LoVo (cell line): ENCODE results near the gene EIF2B2.

Experiments used
- DNase-seq: peaks from one replicate; pipeline ENCODE4 v3.0.0-alpha.2; 2016; ENCODE audit warnings: low spot score

EIF2B2 gene

GRCh38 chr14:75002392-75003249, at the start of gene EIF2B2:
Gene EIF2B2, plus strand, starts transcription at chr14:75002921. Its CDS starts 70 bp downstream, at chr14:75002991.
- DNase-seq, result peak; percentile 95

DNA sequence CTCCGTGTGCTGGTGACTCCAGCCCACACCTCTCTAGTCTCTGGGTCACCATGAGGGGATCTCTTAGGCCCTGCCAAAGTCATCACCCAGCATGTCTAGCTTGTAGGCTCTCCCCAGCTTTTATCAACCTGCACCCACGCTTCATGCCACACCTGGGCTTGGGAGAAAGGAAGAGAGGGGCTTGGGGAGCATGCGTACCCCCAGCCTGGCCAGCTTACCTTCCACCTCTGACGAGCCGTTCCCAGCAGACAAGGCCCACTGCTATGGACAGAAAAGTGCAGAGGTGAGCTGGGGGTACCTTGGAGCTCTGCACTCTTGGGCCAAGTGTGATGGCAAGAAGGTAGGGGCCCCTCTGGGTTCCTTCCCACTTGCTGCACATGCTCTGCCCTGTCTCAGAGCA, 49.0 kb upstream of the EIF2B2 start:
- no peak for DNase-seq

DNA sequence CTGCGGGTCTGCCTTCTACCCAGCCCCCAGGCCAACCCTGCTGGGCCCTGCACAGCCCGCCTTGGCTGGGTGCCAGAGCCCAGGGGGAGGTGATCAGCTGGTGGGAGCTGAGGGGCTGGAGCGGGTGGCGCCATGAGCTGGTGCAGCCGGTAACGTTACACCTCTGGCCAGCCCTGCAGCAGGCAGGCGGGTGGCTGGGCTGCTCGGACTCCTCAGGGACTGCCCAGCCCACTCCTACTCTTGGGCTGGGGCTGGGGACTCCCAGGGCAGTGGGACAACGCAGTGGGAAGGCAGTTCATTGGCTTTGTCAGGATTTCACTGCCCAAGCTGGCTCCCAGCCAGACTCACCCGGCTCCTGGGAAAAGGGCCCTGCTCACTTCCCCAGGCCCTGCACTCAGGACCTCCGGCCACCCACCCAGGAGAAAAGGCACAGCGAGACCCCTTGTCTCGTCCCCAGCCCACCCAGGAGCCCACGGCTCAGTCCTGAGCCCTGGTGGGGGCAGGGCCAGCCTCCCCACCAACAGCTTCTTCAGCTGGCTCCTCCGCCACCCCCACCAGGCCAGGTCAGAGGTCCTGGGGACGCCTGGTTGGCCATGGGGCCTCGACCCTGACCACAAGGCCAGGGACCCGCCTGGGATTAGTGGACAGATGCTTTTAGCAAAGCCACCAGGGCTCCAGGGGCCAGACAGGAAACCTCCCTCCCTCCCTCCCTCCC, 48.3 kb upstream of the EIF2B2 start:
- DNase-seq, result no peak

DNA sequence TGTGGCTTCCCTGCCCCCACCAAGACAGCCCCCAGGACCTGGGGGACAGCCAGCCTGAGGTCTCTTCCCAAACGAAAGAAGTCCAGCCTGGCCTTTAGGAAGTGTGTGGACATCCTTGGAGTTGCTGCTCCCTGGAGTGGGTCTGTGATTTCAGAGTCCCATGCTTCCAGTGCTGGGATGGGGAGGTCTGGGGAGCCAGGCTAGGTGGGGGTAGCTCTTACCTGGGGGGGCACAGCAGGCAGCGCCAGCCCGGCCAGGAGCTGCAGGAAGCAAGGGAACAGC, 47.8 kb upstream of the EIF2B2 start:
- DNase-seq, result no peak

GRCh38 chr14:74955229-74956026, 47.3 kb upstream of the EIF2B2 start, which contains the start of gene PGF:
Gene PGF, minus strand, starts transcription at chr14:74955597. Its CDS starts 355 bp downstream, at chr14:74955242.
- peak; percentile 78 for DNase-seq

GRCh38 chr14:74956027-74956279, 46.8 kb upstream of the EIF2B2 start:
- DNase-seq, result no peak

- no peak for DNase-seq
Measured at GRCh38 chr14:74956280-74957072, 46.2 kb upstream of the EIF2B2 start.

DNA sequence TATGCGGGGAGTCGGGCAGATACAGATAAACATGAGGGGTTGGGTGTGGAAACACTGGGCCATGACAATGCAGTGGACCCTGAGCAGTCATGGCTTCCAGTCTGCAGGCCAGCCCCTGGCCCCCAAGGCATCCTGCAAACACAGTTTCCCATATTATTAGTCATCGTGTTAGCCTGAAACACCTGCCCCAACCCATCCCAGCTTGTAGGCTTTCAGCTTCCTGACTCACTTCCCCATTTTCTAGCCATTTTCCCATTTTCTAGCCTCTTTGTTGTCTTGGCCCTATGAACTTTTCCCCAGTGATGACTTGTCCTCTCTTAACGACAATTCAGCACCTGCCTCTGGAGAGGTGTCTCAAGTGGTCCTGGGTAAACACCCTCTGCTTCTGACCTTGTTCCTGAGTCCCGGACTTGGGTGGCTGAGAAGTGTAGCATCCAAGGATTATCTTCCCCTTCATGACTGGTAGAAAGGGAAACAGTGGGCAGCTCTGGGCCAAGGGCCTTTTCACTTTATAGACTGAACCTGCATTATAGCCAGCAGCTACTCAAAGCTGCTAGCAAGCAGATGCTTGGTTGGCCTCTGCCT, 43.0 kb upstream of the EIF2B2 start:
- no peak for DNase-seq

- no peak for DNase-seq
Measured at GRCh38 chr14:74960736-74961135, 42.0 kb upstream of the EIF2B2 start.

GRCh38 chr14:74961238-74961911, 41.3 kb upstream of the EIF2B2 start:
- no peak for DNase-seq

GRCh38 chr14:74962046-74962445, 40.7 kb upstream of the EIF2B2 start:
- no peak for DNase-seq

DNA sequence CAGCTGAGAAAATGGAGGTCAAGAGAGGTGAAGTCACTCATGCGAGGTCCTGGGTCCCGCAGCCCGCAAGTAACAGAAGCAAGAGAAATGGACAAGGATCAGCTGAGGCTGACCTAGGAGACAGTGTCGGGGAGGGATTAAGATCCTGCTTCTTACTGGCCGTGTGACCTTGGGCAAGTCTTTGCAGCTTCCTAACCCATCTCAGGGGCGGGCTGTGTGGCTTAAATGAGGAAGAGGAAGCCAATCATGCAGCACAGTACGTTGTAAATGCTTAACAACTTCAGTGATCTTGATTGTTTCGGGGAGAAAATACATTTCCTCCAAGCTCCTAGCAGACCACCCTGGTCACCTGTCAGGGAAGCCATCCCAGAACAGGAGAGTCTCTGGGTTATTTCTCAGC, 40.2 kb upstream of the EIF2B2 start:
- no peak for DNase-seq

DNA sequence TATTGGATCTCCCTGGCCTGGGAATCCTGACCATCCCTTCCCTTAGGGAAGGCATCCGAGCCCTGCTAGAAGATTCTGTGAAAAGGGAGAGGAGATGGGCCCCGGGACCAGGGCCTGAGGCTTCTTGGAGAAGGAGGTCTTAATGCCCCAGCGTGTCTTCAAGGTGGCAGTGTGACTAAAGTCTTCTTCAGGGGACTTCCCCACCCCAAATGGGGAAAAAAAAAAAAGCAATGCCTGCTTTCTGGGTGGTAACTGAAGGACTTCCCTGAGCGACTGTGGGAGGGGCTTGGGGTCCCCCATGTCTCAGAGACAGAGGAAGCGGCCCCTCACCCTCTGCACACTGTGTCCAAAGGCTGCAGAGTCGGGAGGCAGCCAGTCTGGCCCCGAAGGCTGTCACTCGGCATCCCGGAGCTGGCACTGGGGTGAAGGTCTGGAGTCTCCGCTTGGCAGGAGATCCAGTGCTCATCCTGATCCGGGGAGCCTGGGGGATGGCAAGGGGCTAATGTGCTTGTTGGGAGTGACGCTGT, 39.5 kb upstream of the EIF2B2 start:
- DNase-seq, result no peak

DNA sequence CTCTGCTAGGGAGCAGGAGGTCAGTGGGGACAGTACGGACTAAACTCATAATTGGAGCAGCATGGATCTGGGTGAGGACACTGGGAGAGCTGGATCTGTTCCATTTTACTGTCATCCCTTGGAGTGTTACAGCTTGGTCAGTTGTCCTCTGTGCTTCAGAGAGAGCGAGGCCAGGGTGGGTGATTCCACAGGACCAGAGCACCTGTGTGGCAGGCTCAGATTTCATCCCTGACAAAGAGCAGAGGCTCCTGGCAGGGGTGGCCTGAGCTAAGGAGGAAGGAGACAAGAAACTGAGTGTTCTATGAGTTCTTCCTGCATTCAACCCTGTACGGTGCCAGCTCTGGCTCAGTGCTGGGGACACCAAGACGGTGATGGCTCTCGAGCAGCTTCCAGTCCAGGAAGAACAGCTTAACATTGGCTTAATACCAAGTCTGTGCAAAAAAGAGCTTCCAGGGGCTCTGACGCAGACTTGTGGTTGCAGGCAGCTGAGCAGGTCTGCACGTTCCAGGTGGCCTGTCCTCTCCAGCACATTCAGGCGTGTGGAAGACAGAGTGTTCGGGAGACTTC, 38.9 kb upstream of the EIF2B2 start:
- DNase-seq, result no peak

DNA sequence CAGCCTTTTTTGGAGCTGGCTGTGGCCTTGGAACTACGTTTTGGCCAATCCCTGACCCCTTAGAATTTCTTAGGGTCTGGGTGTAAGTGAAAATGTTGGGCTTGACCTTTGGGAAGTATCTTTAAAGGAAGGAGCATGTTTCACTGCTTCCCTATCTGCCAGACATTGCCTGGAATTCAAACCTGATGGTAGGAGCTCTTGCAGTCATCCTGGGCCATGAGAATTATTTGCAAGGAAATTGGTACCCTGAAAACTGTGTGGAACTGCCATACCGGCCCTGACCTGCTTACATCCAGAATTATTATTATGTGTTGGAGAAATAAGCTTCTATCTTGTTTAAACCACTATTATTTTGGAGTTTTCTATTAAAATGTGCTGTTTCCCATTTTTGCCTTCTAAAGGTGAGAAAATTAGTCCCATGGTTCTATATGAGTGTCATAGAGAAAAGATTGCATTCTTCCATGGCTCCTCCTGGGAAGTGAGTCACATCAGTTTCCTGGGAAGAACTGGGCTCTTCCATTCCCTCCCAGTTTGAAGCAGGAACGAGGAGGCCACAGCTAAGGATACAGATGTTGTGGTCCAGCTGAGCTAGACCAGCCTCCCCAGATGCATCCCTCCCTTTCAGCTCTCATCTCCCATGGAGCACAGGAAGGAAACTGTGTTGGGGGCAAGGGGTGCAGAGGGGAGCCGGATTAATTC, 37.8 kb upstream of the EIF2B2 start:
- DNase-seq, result no peak

GRCh38 chr14:74965486-74966153, 37.1 kb upstream of the EIF2B2 start:
- DNase-seq, result no peak

DNA sequence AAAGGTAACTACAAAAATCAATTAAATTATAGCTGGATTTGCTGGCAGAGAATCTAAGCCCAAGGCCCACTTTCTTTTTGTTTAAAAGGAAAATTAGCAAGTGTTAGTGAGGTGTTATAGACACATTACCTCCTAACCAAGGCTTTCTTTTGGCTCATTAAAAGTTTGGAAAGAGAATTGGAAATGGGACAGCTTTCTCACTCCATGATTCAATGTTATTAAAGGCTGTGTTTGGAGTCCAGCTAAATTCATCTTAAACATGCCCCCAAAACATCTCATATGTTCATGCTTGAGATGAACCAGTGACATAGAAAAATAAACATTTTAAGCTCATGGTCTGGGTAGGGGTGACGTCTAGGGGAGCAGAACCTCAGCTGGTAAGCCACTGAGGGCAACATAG, 33.9 kb upstream of the EIF2B2 start:
- DNase-seq, result no peak

GRCh38 chr14:74973003-74973653, 29.6 kb upstream of the EIF2B2 start:
- no peak for DNase-seq

GRCh38 chr14:74973905-74974363, 28.8 kb upstream of the EIF2B2 start:
- no peak for DNase-seq
